Gastroesophageal sphincter (tissue), 2 donors: ENCODE results near the gene DNAH17.

ENCODE experiments used
- POLR2A ChIP-seq, 2 donors: fragments of 450-650 bp; IDR thresholded peaks; one replicate each; pipeline ENCODE4 v1.6.1; 2017; ENCODE audit warnings: antibody characterized with exemption in 2 of 2, mild to moderate bottlenecking in 2 of 2, moderate library complexity in 1 of 2
- POLR2AphosphoS5 ChIP-seq: sonication (generic); formaldehyde crosslinking; IDR thresholded peaks from one replicate; pipeline ENCODE4 v1.6.1; 2017; ENCODE audit warnings: antibody characterized with exemption

- TF ChIP-seq POLR2AphosphoS5 (no peak), POLR2A (IDR thresholded peaks at IDR 0.05) (no peak)
Measured at GRCh38 chr17:78517421-78517820, 59.8 kb downstream of the DNAH17 start.
